ENCODE data around the gene ANKRD55. TPM values are rescaled to one million over a fixed set of nuclear protein-coding genes. Genes with fewer than 3 reads are reported as not detected.

ANKRD55 gene
- total RNA-seq, 1 experiment from 2014 or later = not detected

DNA sequence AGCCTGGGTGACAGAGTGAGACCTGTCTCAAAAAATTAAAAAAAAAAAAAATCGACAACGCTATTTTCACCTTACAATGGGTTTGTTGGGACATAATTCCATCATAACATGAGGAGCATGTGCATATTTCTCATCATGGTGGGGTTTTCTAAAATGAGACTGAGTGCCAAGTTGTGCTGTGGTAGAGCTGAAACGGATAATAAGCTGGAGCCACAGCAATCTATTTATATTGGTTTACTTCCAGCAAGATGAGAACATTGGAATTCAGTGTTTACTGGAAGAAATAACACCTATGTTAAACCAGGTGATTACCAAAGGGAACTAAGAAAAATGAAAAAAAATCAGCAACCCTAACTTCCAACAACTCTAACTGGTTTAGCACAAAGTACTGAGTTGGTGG is 136.1 kb downstream of the ANKRD55 start:
- peak overlapping the region; percentile 77 for H3K4me2 ChIP-seq
- no peaks in the 10 kb centered on the region for H3K36me3 ChIP-seq (ENCODE audit: low read depth)
- TF ChIP-seq, protein P1, sequence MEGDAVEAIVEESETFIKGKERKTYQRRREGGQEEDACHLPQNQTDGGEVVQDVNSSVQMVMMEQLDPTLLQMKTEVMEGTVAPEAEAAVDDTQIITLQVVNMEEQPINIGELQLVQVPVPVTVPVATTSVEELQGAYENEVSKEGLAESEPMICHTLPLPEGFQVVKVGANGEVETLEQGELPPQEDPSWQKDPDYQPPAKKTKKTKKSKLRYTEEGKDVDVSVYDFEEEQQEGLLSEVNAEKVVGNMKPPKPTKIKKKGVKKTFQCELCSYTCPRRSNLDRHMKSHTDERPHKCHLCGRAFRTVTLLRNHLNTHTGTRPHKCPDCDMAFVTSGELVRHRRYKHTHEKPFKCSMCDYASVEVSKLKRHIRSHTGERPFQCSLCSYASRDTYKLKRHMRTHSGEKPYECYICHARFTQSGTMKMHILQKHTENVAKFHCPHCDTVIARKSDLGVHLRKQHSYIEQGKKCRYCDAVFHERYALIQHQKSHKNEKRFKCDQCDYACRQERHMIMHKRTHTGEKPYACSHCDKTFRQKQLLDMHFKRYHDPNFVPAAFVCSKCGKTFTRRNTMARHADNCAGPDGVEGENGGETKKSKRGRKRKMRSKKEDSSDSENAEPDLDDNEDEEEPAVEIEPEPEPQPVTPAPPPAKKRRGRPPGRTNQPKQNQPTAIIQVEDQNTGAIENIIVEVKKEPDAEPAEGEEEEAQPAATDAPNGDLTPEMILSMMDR (conservative IDR thresholded peaks at IDR 0.05) = no peak
- no peak for TF ChIP-seq EZH2 (IDR thresholded peaks at IDR 0.05; ENCODE audit: low read depth)
- H4K20me1 ChIP-seq (ENCODE audit: insufficient read depth) = no peaks in the 10 kb centered on the region
- no peaks in the 10 kb centered on the region for H3K79me2 ChIP-seq (ENCODE audit: low read depth)
- H3K4me1 ChIP-seq (replicated peaks; ENCODE audit: insufficient read depth) = peaks cover 16% of the 10 kb centered on the region
- H3F3A ChIP-seq (ENCODE audit: insufficient read depth, low read depth) = peaks cover 16% of the 10 kb centered on the region; the same call in 1 of the 2 replicates
- peak overlapping the region; percentile 65 for H3K27ac ChIP-seq
- H3K9me2 ChIP-seq (ENCODE audit: insufficient read depth) = no peaks in the 10 kb centered on the region
- ChIA-PET CTCF (no interaction called here), POLR2A (ENCODE audit: unreplicated experiment) (interaction anchor here (0.5 to 1.1 kb wide), 3 partner anchors 12 to 48 kb away, joined by 3 to 5 read pairs (median 4); no protein-coding TSS in a partner anchor)
- peak overlapping the region; percentile 32 for H3K4me3 ChIP-seq
- DNase-seq = no peak
- no peaks in the 10 kb centered on the region for H3K27me3 ChIP-seq (ENCODE audit: insufficient read depth, low read depth)
- BruUV-seq (replicated peaks) = no TSS peak
- intact Hi-C loops (cut with micrococcal nuclease; ENCODE audit: unreplicated experiment) = loop anchor here (2.0 kb wide), 1 partner anchor 102 kb away; the partner anchor contains the start of gene IL6ST
- H3K9me3 ChIP-seq (ENCODE audit: insufficient read depth, low read depth) = no peaks in the 10 kb centered on the region
- H2AFZ ChIP-seq = peak overlapping the region; percentile 85; the same call in 1 of the 2 replicates

DNA sequence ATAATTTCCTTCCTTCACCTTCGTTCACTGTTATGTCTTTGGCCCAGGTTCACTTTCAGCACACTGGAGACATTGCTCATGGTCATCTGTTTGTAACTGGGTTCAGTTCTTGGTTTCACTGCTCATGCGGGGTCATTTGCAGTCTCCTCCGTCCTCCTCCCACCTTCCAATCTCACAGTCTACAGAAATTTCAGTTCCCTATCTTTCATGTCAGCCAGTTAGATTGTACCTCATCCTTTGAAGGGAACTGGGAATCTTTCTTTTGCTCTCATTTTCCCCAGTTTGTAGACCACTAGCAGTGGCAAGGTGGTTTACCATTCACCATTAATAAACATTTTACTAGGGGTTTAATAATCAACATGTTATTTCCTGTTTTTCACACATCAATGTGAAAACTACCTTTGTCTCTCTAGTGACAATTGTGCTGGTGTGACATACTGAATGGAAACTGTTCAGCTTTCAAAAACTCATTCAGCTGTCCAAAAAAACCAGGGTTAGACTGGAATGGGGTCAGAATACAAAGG is 137.5 kb downstream of the ANKRD55 start:
- ChIA-PET CTCF (no interaction called here), POLR2A (ENCODE audit: unreplicated experiment) (no interaction called here)
- Histone ChIP-seq H3K27ac (no peak overlapping the region), H2AFZ (no peak overlapping the region), H3K4me3 (no peak overlapping the region), H3K4me1 (replicated peaks; ENCODE audit: insufficient read depth) (peaks cover 20% of the 10 kb centered on the region), H3K79me2 (ENCODE audit: low read depth) (no peaks in the 10 kb centered on the region), H3F3A (ENCODE audit: insufficient read depth, low read depth) (peaks cover 16% of the 10 kb centered on the region; the same call in 1 of the 2 replicates), H3K27me3 (ENCODE audit: insufficient read depth, low read depth) (no peaks in the 10 kb centered on the region), H3K4me2 (no peak overlapping the region), H3K36me3 (ENCODE audit: low read depth) (no peaks in the 10 kb centered on the region), H4K20me1 (ENCODE audit: insufficient read depth) (no peaks in the 10 kb centered on the region), H3K9me3 (ENCODE audit: insufficient read depth, low read depth) (no peaks in the 10 kb centered on the region), H3K9me2 (ENCODE audit: insufficient read depth) (no peaks in the 10 kb centered on the region)
- TF ChIP-seq, protein P1 (conservative IDR thresholded peaks at IDR 0.05) = no peak
- no peak for TF ChIP-seq EZH2 (IDR thresholded peaks at IDR 0.05; ENCODE audit: low read depth)
- no TSS peak for BruUV-seq (replicated peaks)
- no peak for DNase-seq
- intact Hi-C loops (cut with micrococcal nuclease; ENCODE audit: unreplicated experiment) = loop anchor here (2.0 kb wide), 1 partner anchor 101 kb away; the partner anchor contains the start of gene IL6ST

DNA sequence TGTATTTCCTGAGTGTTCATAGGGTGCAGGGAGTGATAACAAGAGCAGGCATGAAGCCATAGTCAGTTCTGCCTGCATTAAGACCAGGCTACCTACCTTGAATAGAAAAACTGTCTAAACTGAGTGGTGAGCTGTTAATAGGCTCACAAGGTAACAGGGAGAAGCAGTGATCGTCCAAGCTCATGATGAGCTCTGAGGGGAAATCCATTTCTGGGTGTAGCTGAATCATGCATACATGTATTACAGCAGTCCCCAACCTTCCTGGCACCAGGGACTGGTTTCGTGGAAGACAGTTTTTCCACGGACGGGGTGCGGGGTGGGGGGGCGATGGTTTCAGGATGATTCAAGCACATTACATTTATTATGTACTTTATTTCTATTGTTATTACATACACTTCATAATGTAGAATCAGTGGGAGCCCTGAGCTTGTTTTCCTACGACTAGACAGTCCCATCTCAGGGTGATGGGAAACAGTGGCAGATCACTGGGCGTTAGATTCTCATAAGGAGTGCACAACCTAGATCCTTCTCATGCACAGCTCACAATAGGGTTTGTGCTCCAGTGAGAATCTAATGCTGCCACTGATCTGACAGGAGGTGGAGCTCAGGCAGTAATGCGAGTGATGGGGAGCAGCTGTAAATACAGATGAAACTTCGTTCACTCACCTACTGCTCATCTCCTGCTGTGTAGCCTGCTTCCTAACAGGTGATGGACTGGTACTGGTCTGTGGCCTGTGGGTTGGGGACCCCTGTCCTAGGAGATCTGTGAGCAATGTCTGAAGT is 138.4 kb downstream of the ANKRD55 start:
- CTCF ChIA-PET = no interaction called here
- no TSS peak for BruUV-seq (replicated peaks)
- peaks cover 26% of the 10 kb centered on the region for H3K4me1 ChIP-seq (replicated peaks; ENCODE audit: insufficient read depth)
- H3K4me2 ChIP-seq = no peak overlapping the region
- H4K20me1 ChIP-seq (ENCODE audit: insufficient read depth) = no peaks in the 10 kb centered on the region
- TF ChIP-seq, protein P1 (conservative IDR thresholded peaks at IDR 0.05) = no peak
- TF ChIP-seq EZH2 (IDR thresholded peaks at IDR 0.05; ENCODE audit: low read depth) = no peak
- no peak overlapping the region for H3K4me3 ChIP-seq
- no peaks in the 10 kb centered on the region for H3K36me3 ChIP-seq (ENCODE audit: low read depth)
- no peaks in the 10 kb centered on the region for H3K9me2 ChIP-seq (ENCODE audit: insufficient read depth)
- H3K9me3 ChIP-seq (ENCODE audit: insufficient read depth, low read depth) = no peaks in the 10 kb centered on the region
- H3K27ac ChIP-seq = no peak overlapping the region
- POLR2A ChIA-PET (ENCODE audit: unreplicated experiment) = no interaction called here
- no peak for DNase-seq
- H3K79me2 ChIP-seq (ENCODE audit: low read depth) = no peaks in the 10 kb centered on the region
- H2AFZ ChIP-seq = no peak overlapping the region
- H3F3A ChIP-seq (ENCODE audit: insufficient read depth, low read depth) = peaks cover 22% of the 10 kb centered on the region; the same call in 1 of the 2 replicates
- H3K27me3 ChIP-seq (ENCODE audit: insufficient read depth, low read depth) = no peaks in the 10 kb centered on the region
- intact Hi-C loops (cut with micrococcal nuclease; ENCODE audit: unreplicated experiment) = no loop called here

All from PC-9 (cell line).